Tibial nerve (tissue), 4 donors: ENCODE results near the gene METTL2A.
"Not testable (repeated sequence)": the region's sequence is repeated elsewhere in the genome, so short reads cannot be mapped to it uniquely, and the experiment has no call there.

Experiments
- EP300 ChIP-seq, 2 donors: sonication (generic); formaldehyde crosslinking; IDR thresholded peaks; one replicate each; pipeline ENCODE4 v1.6.1; 2017; ENCODE audit warnings: antibody characterized with exemption in 2 of 2, mild to moderate bottlenecking in 1 of 2
- POLR2A ChIP-seq, 2 donors: fragments of 450-650 bp; IDR thresholded peaks; one replicate each; pipeline ENCODE4 v1.6.1; 2017; ENCODE audit warnings: antibody characterized with exemption in 2 of 2, mild to moderate bottlenecking in 2 of 2, moderate library complexity in 2 of 2
- TF ChIP-seq, protein P1 (sequence below), 5 experiments: fragments of 200-600 bp in 3 of 5; fragments of 450-650 bp in 2 of 5; sonication (generic) in 3 of 5; IDR thresholded peaks; one replicate each; pipeline ENCODE4 v1.5.1; 2016 to 2019; ENCODE audit warnings: antibody characterized with exemption in 5 of 5, mild to moderate bottlenecking in 3 of 5, moderate library complexity in 2 of 5

DNA sequence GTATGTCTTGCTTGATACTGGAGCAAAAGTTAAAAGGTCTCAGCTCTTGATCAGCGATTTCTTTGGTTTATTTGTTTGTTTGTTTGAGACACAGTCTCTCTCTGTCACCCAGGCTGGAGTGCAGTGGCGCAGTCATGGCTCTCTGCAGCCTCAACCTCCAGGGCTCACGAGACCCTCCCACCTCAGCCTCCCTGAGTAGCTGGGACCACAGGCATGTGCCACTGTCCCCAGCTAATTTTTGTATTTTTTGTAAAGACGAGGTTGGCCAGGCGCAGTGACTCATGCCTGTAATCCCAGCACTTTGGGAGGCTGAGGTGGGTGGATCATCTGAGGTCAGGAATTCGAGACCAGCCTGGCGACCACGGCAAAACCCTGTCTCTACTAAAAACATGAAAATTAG lies 75.1 kb downstream of the METTL2A start:
- TF ChIP-seq, protein P1, sequence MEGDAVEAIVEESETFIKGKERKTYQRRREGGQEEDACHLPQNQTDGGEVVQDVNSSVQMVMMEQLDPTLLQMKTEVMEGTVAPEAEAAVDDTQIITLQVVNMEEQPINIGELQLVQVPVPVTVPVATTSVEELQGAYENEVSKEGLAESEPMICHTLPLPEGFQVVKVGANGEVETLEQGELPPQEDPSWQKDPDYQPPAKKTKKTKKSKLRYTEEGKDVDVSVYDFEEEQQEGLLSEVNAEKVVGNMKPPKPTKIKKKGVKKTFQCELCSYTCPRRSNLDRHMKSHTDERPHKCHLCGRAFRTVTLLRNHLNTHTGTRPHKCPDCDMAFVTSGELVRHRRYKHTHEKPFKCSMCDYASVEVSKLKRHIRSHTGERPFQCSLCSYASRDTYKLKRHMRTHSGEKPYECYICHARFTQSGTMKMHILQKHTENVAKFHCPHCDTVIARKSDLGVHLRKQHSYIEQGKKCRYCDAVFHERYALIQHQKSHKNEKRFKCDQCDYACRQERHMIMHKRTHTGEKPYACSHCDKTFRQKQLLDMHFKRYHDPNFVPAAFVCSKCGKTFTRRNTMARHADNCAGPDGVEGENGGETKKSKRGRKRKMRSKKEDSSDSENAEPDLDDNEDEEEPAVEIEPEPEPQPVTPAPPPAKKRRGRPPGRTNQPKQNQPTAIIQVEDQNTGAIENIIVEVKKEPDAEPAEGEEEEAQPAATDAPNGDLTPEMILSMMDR (IDR thresholded peaks at IDR 0.05) = not testable (repeated sequence)
- not testable (repeated sequence) for TF ChIP-seq POLR2A, EP300 (IDR thresholded peaks at IDR 0.05)
